GM10266 (cell line): Measurements from ENCODE around the gene FGF3.
"Not testable (repeated sequence)": the region's sequence is repeated elsewhere in the genome, so short reads cannot be mapped to it uniquely, and the experiment has no call there.

Source experiments
- DNase-seq: peaks from one replicate; pipeline ENCODE4 v3.0.0; 2012; ENCODE audit errors: extremely low spot score
- TF ChIP-seq, protein P1 (sequence below): IDR thresholded peaks from 2 replicates; pipeline ENCODE4 v1.5.1; 2012; ENCODE audit warnings: mild to moderate bottlenecking, low read depth; ENCODE audit not compliant: control insufficient read depth, insufficient read depth; ENCODE audit errors: missing control alignments

The FGF3 gene

DNA sequence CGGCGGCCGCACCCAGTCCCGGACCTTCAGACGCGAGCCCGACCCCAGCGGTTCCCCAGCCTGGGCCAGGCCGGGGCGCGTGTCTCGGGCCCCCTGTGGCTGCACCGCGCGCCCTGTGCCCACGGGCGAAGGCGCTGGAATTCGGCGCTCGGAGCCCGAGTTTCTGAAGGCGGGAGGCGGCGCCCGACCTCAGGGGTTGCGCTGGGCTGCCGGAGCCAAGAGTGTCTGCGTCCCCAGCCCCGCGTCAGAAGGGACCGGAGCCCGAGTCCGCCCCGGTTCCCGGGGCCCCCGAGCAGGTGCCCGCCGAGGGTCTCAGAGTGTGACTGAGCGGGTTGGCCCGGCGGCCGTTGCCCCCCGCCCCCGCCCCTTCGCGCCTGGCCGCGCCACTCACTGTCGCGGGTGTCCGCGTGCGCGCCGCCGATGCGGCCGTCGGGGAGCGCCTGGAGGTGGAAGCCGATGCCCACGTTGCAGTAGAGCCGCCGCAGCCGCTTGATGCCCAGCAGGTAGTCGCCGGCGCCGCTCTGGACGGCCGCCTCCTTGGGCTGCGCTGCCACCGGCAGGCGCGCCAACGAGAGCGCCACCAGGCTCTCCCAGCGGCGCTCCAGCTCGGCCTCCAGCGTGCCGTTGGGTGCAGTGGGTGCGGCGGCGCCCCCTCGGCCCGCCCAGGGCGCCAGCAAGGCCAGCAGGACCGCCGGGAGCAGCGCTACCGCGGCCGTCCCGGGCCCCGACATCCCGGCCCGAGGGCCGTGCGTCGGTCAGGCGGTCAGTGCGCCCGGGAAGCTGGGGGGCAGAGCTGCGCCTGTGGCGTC, 44.7 kb downstream of the FGF3 start:
- TF ChIP-seq, protein P1, sequence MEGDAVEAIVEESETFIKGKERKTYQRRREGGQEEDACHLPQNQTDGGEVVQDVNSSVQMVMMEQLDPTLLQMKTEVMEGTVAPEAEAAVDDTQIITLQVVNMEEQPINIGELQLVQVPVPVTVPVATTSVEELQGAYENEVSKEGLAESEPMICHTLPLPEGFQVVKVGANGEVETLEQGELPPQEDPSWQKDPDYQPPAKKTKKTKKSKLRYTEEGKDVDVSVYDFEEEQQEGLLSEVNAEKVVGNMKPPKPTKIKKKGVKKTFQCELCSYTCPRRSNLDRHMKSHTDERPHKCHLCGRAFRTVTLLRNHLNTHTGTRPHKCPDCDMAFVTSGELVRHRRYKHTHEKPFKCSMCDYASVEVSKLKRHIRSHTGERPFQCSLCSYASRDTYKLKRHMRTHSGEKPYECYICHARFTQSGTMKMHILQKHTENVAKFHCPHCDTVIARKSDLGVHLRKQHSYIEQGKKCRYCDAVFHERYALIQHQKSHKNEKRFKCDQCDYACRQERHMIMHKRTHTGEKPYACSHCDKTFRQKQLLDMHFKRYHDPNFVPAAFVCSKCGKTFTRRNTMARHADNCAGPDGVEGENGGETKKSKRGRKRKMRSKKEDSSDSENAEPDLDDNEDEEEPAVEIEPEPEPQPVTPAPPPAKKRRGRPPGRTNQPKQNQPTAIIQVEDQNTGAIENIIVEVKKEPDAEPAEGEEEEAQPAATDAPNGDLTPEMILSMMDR, result no peak
- DNase-seq, result no peak

DNA sequence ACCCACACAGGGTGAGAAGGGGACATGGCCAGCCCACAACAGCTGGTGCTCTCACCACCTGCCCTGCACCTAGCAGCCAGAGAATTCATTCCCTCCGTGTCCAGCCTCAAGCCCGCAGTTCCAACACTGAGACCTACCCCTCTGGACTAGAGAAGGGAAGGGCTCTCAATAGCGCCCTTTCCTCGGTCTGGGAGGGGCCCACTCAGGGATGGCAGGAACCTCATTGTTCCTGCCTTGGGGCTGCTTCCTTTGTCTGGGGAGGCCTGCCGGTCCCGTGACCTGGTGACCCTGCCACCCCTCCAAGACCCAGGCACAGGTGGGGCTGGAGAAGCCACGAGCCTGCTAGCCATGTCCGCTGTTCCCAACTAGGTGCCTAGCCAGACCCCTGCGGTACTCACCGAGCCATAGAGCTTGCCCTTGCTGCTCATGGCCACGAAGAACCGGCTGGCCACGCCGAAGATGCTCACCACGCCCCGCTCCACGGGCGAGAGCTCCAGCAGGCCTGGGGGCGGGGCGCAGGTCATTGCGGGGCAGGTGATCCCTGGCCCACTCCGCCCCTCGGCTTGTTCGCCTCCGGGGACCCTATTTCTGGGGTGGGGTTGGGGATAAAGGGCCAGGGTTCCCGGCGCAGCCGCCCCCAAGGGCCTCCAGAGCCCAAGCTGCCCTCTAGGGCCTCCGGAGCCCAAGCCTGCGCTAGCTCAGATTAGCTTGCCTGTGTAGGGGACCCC, 45.4 kb downstream of the FGF3 start:
- TF ChIP-seq, protein P1, result no peak
- no peak for DNase-seq

DNA sequence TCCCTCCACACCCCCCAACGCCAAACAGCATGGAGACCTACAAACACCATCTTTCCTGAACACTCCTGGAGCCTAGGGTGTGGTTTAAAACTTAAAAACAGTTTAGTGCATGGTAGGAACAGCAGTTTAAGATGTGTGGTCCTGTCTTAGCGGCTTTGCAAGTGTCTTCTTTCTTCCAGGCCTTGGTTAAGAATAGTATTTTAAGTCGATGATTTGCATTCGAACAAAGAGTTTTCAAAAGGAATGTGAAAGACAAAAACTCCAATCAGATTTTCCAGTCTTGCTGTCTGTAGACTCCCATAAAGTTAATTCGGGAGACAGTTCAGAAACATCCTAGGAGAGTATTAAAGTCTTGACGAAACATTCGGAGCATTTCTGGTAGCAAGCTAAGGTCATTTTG, 47.8 kb downstream of the FGF3 start:
- TF ChIP-seq, protein P1, result no peak

DNA sequence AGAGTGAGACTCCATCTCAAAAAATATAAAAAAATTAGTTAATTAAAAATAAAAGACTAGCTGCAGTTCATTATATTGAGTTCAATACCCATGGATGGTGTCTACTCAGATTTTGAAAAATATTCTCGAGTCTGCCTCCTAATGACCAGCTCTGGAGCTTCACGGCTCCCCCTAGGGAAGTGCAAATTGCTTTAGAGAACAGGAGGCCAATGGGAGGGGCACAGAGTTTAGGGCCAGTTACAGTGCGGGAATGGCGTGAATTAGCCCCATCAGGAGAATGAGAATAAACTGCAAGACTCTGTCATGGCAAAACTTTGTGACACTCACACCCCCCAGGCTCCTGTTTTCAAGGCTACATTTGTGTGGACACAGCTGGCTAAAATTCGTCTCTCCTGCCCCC, 48.7 kb downstream of the FGF3 start:
- TF ChIP-seq, protein P1, result no peak

More for the DNA sequence above, 47.8 kb downstream of the FGF3 start:
- DNase-seq, result no peak

DNA sequence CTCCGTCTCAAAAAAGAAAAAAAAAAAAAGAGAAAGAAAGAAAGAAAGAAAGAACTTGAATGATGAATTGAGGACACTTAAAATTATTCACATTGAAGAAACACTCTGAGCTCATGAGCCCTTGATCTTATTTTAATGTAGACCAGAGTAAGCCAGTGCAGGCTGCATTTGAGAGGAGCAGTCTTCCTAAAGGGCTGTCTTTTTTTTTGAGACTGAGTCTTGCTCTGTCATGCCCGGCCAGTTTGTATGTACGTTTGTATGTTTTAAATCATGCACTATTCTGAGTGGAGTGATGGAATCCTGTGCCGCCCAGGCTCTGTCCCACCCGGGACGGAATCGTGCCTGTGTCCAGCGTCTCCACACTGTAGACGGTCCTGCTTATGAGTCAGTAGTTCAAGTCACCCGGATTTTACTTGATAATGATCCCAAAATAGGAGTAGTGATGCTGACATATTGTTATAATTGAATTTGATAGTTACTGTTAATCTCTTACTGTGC, 53.7 kb downstream of the FGF3 start:
- TF ChIP-seq, protein P1, result no peak
- no peak for DNase-seq

More for the DNA sequence above, 48.7 kb downstream of the FGF3 start:
- DNase-seq, result no peak

DNA sequence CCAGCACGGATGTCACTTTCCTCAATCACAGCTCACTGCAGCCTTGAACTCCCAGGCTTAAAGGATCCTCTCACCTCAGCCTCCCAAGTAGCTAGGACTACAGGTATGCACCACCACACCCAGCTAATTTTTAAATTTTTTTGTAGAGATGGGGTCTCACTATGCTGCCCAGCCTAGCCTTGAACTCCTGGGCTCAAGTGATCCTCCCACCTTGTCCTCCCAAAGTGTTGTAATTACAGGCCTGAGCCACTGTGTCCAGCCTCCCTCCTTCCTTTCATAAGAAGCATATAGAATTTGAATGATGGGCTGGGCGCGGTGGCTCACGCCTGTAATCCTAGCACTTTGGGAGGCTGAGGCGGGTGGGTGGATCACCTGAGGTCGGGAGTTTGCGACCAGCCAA, 54.3 kb downstream of the FGF3 start:
- DNase-seq, result not testable (repeated sequence)

DNA sequence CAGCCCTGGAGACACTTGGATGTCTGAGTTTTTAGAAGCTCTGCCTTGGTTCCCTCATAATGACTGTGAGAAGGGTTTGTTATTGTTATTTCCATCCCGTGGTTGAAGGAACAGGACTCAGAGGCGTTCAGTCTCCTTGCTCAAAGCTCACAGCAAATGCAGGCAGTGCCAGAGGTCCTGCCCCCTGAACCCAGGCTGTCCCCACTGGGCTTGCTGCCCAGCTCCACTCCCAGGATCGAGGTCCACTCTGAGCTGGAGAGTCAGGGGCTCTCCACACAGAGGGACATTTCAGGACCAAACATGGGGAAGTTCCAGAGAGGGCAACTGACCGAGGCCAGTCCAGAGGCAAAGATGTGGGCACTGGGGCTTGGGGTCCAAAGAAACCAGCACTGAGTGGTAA, 58.9 kb downstream of the FGF3 start:
- TF ChIP-seq, protein P1, result no peak
- no peak for DNase-seq
